ENCODE results near the gene INO80C.

INO80C gene

GRCh38 chr18:35430721-35431373, 66.9 kb downstream of the INO80C start:
- DNase-seq (ENCODE audit: low read depth in 2 of 2), result no peak

GRCh38 chr18:35426786-35427185, 71.0 kb downstream of the INO80C start:
- DNase-seq (ENCODE audit: low read depth in 2 of 2), result no peak

GRCh38 chr18:35424356-35424755, 73.4 kb downstream of the INO80C start:
- DNase-seq (ENCODE audit: low read depth in 2 of 2), result no peak

GRCh38 chr18:35422237-35422636, 75.5 kb downstream of the INO80C start:
- DNase-seq (ENCODE audit: low read depth in 2 of 2), result no peak

- DNase-seq (ENCODE audit: low read depth in 2 of 2), result no peak
Measured at GRCh38 chr18:35418610-35419009, 79.2 kb downstream of the INO80C start.
